KG1 (cell line): ENCODE results near the gene AIF1L.
A peak's percentile ranks its signal among the peaks of the same experiment; 100 is the strongest.
"Not testable (repeated sequence)": the region's sequence is repeated elsewhere in the genome, so short reads cannot be mapped to it uniquely, and the experiment has no call there.

Experiments used
- DNase-seq: peaks from one replicate; lab custom pipeline; 2025; lab: John Stamatoyannopoulos, UW

AIF1L gene

DNA sequence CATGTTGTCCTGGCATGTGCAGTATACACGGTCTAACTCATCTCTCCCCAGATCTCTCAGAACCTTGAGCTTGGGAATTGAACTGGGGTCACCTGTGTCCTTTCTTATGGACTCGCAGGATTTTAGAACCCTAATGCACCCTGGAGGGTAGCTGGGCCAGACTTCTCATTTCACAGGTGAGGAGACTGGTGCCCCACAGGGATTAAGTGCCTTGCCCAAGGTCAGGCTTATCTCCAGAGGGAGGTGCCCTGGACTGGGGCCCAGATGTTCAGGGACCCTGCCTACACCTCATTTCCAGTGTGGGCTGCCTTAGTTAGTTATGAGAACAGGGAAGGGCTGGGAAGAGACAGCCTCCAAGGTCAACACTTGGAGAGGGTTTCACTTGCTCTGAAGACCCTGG, 25.0 kb downstream of the AIF1L start:
- no peak for DNase-seq

DNA sequence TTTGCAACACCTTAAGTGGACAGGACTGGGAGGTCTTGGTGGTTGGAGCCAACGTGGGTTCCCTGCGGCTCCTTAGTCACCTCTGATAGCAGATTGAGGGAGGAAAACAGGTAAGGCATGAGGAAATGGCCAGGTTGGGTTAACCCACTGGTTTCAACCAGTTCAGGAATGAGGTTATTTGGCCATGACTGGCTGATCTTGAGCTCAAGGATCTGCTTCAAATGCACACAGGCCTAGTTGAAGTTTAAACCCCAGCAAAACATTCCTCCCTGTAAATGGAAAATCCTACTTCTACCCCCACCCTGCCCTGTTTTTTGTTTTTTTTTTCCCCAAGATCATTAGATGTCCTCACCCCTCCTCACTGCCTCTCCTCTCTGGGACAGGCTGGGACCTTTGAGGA, 25.8 kb downstream of the AIF1L start:
- DNase-seq, result no peak

DNA sequence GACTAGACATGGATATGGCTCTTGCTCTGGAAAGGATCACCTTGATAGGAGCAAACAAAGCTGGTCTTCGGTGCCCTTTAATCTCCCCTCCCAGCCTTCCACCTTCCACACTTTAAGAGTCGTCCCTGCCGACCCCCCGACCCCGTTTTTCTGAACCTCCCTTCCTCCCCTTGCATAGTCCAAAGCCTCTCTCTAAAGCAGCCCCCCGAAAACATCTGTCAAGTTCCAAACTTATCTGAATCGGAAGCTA, 28.6 kb downstream of the AIF1L start:
- DNase-seq, result no peak

DNA sequence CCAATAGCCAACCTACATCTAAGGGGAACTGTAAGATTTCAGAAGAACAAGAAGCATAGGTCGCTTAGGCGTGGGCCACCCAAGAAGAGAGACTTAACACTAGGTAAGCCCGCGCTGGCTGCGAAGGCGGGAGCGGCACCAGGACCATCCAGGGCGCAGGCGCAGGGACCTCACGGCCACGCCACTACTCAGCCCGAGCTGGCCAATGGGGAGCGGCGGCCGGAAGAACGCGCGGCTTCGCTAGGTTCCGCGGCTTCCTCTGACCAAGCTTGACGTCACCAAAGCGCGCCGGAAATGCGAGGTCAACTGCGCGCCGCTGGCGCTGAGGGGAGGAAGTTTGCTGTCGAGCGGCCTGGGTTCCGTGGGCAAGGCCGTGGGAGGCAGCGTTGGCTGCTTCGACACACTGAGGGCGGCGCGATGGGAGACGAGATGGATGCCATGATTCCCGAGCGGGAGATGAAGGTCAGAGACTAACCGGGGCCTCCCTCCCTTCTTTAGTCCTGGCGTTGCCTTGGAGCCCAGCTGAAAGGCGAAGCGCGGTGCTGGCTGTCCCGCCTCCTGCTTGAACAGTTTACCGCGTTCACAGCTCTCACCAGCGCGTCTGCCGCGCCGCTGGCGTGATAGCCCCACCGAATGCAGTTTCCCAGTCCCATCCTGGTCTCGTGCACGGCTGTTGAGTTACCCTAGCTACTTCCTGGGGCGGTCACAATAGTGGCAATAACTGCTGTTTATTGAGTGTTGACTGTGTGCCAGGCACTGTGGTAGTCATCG, 29.1 kb downstream of the AIF1L start, which contains the start of gene NUP214:
NUP214 (plus strand) TSS at position 299 of the 771 bp plus-strand sequence; CDS start at position 418, 119 bp downstream.
- DNase-seq, result peak; percentile 97

DNA sequence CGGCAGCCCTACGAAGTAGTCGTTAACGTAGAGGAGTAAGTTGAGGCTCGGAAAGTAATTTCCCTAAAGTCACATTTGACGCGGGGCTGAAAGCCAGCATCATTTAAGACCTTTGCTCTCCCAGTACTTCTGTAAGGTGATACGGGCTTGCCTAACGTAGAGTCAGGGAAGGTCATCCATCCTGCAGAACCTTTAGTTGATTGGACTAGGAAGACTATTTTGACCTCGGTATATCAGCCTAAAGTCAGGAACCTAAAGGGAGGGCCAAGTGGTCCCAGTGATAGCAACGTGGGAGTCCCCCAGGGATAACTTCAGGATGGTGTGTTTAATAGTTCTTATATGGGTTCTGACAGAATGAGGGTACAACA, 29.7 kb downstream of the AIF1L start:
- DNase-seq, result no peak

- DNase-seq, result no peak
Observed at GRCh38 chr9:131129183-131129582, 32.9 kb downstream of the AIF1L start.

GRCh38 chr9:131138676-131139075, 42.3 kb downstream of the AIF1L start:
- DNase-seq, result no peak

DNA sequence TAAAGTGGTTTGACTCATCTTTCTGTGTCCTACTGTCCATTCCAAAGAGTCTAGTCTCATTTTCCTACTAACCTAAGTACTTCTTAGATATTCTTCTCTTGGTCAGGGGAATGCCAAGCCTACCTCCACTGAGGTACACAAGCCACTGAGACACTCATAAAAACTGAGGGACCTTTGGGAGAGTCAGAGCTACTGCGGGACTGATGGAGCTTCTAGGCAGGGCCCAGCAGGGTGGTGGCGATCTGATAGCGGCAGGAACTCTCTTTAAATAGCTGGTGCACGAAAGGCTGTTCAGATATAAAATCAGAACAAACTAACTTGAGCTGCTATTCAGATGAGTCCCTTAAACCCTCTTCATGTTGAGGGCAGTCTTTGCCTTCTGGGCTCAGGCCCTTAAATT, 43.8 kb downstream of the AIF1L start:
- no peak for DNase-seq

DNA sequence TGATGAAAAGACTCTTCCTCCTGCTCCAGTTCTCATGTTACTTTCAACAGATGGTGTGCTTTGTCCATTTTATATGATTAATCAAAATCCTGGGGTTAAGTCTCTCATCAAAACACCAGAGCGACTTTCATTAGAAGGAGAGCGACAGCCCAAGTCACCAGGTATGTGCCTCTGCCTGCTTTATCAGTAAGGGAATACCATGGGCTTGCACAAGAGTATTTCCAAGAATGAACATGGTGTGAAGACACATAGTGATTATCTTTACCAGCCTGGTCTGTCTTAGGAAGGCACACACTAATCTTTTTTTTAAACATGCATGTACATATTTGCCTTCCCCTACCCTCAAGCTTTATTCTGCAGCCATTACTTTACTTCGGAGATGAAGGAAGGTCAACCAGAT, 44.2 kb downstream of the AIF1L start:
- no peak for DNase-seq

DNA sequence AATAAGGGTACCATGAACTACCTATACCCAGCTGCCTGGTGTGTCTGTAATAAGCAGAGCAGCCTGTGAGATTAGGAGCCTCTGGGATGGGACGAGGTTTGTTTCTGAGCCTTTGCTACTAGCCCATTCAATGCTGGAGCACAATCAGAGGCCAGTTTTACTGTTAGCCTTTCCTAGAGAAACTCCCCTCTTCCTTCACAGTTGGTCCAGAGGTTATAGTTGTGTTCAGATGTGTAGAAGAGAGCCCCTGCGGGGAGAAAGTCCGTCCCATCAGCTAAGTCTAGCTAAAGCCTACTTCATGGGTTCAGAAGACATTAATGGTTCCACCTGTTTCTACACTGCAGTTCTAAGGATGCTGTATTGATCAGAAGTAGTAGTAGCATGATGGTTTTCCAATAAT, 45.8 kb downstream of the AIF1L start:
- DNase-seq, result no peak

GRCh38 chr9:131144201-131144600, 47.9 kb downstream of the AIF1L start:
- DNase-seq, result no peak

DNA sequence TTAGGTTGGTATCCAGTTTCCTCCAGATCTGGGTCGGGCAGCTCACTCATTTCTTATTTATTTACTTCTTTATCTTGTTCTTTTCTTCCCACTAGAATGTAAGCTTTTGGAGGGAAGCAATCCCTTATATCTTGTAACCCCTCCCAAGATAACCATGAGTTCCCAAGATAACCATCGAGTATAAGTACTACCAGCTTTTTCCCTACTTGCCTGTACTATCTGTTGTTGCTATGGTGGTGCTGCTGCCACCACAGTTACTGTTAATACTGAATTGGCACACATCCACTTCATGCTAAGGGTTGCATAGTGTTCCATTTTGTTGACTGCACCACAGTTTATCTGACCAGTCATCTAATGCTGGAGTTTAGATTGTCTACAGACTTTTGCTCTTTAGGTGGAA, 48.9 kb downstream of the AIF1L start:
- DNase-seq, result no peak

GRCh38 chr9:131146186-131146585, 49.9 kb downstream of the AIF1L start:
- no peak for DNase-seq

DNA sequence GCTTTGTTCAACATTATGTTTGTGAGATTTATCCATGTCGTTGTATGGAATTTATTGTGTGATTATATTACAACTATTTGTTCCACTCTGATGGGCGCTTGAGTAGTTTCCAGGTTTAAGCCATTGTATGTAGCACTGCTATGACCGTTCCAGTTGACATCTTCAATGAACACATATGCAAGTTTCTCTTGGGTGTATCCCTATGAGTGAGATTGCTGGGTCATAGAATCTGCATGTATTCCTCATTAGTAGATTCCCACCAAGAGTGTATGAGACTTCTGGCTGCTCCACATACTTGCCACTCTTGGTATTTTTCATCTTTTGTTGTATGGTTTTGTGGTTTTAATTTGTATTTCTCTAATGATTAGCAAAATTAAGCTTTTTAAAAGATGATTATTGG, 51.9 kb downstream of the AIF1L start:
- DNase-seq, result no peak

DNA sequence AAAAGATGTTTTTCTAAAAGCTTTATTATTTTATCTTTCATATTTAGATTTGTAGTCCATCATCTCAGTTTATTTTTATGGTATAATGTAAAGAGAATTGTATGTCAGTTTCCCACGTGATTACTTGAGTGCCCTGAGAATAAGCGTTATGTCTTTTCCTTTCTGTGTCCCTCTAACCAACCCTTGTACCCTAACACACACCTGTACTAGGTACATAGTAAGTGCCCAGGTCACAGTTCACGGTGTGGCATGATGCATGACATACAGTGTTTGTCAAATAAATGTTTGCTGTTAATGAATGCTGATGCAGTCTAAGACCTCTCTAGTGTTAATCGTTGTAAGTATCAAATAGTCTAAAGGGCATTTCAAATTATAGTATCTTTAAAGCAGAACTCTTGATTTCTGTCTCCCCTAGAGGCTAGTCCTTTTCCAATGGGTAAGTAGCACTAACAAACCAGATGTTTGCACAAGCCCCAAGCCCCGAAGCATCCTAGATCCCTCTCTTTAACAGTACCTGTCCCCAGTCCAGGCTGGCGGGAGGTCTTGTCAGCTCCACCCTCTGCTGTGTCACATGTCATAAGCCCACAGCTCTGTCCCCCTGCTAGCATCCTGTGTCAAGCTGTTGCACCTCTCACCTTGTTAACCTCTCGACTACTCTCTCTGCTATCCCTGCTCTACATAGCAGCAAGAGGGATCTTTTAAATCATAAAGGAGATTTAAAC, 52.8 kb downstream of the AIF1L start:
- no peak for DNase-seq

DNA sequence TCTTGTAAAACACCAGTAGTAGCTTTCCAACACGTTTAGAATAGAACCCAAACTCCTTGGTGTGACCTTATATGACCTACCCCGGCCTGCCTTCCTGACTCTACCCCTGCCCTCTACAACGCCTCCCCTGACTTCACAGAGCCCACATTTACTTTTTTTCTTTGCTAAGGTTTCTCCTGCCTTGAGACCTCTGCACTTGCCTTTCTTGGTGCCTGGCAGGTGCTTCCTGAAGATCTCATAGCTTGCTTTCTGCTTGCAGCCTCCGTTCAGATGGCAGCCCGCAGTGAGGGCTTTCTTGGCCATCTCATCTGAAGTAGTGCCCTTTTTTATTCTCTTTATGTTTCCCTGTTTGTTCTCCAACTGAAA, 53.3 kb downstream of the AIF1L start:
- no peak for DNase-seq

- no peak for DNase-seq
Observed at GRCh38 chr9:131153595-131153994, 57.3 kb downstream of the AIF1L start.

- not testable (repeated sequence) for DNase-seq
Observed at GRCh38 chr9:131158673-131159072, 62.3 kb downstream of the AIF1L start.

GRCh38 chr9:131160416-131161112, 64.2 kb downstream of the AIF1L start:
- DNase-seq, result no peak

GRCh38 chr9:131161585-131161984, 65.3 kb downstream of the AIF1L start:
- no peak for DNase-seq

GRCh38 chr9:131162886-131163285, 66.6 kb downstream of the AIF1L start:
- DNase-seq, result no peak

DNA sequence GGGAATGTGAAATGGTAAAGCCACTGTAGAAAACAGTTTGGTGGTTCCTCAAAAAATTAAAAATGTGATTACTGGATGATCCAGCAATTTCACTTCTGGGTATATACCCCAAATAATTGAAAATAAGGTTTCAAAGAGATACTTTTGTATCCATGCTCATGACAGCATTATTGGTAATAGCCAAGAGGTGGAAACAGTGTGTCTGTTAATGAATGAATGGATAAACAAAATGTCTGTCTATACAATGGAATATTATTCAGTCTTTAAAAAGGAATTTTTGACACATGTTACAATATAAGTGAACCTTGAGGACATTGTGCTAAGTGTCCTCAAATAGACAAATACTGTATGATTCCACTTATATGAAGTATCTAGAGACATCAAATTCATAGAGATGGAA, 69.2 kb downstream of the AIF1L start:
- DNase-seq, result no peak

DNA sequence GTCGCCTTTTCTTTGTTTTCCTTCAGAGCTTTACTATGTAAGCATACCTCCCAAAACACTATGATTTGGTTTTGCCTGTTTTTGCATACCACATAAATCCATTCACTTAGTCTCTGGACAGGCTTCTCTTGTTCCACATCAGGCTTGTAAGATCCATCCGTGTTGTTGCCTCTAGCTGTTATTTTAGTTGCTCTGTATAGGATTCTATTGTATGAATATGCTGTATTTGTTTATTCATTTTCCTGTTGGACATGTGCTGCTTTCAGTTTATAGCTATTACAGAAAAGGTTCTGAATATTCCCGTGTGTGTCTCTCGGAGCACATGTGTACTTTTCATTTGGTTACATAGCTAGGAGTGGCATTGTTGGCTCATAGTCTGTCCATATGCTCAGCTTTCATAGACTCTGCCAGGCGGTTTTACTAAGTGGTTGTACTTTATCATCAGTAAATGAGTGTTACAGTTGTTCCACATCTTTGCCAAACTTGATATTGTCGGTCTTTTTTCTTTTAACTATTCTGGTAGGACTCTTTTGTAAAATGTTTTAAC, 70.9 kb downstream of the AIF1L start:
- DNase-seq, result no peak
